Ectodermal cell (in vitro differentiated cells): ENCODE data around the gene EIF4B. TPM values are rescaled to one million over a fixed set of nuclear protein-coding genes. Genes with fewer than 3 reads are reported as not detected.

Experiments
- H3K27ac ChIP-seq: 2 replicates; pipeline ENCODE4 v1.7.0; 2013; ENCODE audit warnings: mild to moderate bottlenecking, low read depth, low read length; ENCODE audit not compliant: insufficient read depth, poor library complexity, severe bottlenecking
- H3K27me3 ChIP-seq: 2 replicates; pipeline ENCODE4 v1.7.0; 2013; ENCODE audit warnings: mild to moderate bottlenecking, low read length; ENCODE audit not compliant: insufficient read depth, control insufficient read depth, poor library complexity, severe bottlenecking
- H3K36me3 ChIP-seq: one replicate; pipeline ENCODE4 v1.7.0; 2013; ENCODE audit warnings: low read length; ENCODE audit not compliant: control insufficient read depth, insufficient read depth
- H3K4me1 ChIP-seq: one replicate; pipeline ENCODE4 v1.7.0; 2013; ENCODE audit warnings: low read length; ENCODE audit not compliant: control insufficient read depth, insufficient read depth
- H3K4me3 ChIP-seq: 2 replicates; pipeline ENCODE4 v1.7.0; 2013; ENCODE audit warnings: low read depth, low read length, control low read depth; ENCODE audit not compliant: insufficient read depth
- H3K9me3 ChIP-seq: 2 replicates; pipeline ENCODE4 v1.7.0; 2013; ENCODE audit warnings: mild to moderate bottlenecking, low read length, moderate library complexity; ENCODE audit not compliant: control insufficient read depth
- WGBS, 2 experiments: methylation state at CpG; one replicate each; pipeline ENCODE4 v1.1.7; 2013; ENCODE audit warnings: missing lambda C conversion rate in 2 of 2; 5-methylcytosine and 5-hydroxymethylcytosine counted together
- polyA plus RNA-seq, 4 experiments: library from polyadenylated mRNA; stranded (reverse); fragments of 50-300 nt; gene quantifications; one replicate each; pipeline ENCODE4 v1.2.3, GENCODE V29; 2013

Gene EIF4B
- polyA plus RNA-seq (2013, experiment 1 of 4): 553 TPM
- polyA plus RNA-seq (2013, experiment 2 of 4): 549 TPM
- polyA plus RNA-seq (2013, experiment 3 of 4): 416 TPM
- 457 TPM for polyA plus RNA-seq (2013, experiment 4 of 4)

GRCh38 chr12:53005986-53006809 is at the start of gene EIF4B:
Gene EIF4B, plus strand, starts transcription at chr12:53006456. Its CDS starts 28 bp downstream, at chr12:53006484.
- H3K27ac ChIP-seq: peak within 1 kb of the TSS; percentile 94
- H3K9me3 ChIP-seq: peaks cover under 1% of the 10 kb centered on the region
- 0% methylated on average over 62 to 63 of the region's 64 CpGs for WGBS, 2 experiments
- H3K4me3 ChIP-seq: peak within 1 kb of the TSS; percentile 95
- H3K36me3 ChIP-seq: peaks cover 7% of the 10 kb centered on the region
- H3K27me3 ChIP-seq: no peaks in the 10 kb centered on the region
- peaks cover 20% of the 10 kb centered on the region for H3K4me1 ChIP-seq

DNA sequence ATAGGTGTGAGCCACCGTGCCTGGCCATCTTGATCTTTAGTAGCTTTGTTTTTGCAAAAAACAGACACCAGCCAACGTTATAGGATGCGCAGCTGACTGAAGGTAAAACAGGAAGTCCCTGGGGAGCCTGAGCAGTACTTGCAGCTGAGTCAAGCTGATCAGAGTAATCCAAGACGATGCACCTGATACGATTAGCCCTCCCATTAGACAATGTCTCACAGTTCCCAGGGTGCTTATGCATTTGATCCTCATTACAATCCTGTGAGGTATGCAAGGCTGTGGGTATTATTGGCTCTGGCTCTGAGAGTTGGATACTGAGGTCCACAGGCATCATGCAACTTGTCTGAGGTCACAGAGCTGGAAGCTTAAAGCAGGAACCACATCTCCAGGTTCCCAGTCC is 49.3 kb upstream of the EIF4B start:
- Histone ChIP-seq H3K36me3 (no peaks in the 10 kb centered on the region), H3K9me3 (no peaks in the 10 kb centered on the region), H3K27me3 (no peaks in the 10 kb centered on the region), H3K4me1 (no peaks in the 10 kb centered on the region), H3K4me3 (no peak overlapping the region), H3K27ac (no peak overlapping the region)
- WGBS, 2 experiments: 64 to 66% methylated on average over 5 of the region's 5 CpGs

- H3K9me3 ChIP-seq: no peaks in the 10 kb centered on the region
- no peak overlapping the region for H3K27ac ChIP-seq
- H3K4me1 ChIP-seq: no peaks in the 10 kb centered on the region
- H3K4me3 ChIP-seq: peak overlapping the region; percentile 27
- 45 to 50% methylated on average over 19 of the region's 19 CpGs for WGBS, 2 experiments
- no peaks in the 10 kb centered on the region for H3K36me3 ChIP-seq
- H3K27me3 ChIP-seq: peaks cover 10% of the 10 kb centered on the region
Observed at GRCh38 chr12:52964556-52965336, 41.5 kb upstream of the EIF4B start.

DNA sequence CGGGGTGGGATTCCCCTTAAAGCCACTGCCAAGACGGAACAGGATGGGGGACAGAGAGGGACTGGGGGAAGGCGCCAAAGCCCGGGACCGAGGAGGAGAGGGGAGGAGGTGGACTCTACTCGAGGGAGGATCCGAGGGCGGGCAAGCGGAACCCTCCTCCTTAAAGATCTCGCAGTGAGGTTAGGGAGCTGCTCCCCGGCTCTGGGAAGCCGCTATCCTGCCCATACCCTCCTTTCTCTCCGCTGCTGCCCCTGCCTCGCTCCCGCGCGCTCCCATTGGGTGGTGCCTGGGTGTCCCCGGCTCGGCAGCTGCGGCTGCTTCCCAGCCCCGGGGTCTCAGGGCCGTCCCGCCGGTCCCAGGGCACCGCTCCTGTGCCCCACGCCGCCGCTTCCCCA is 40.9 kb upstream of the EIF4B start:
- Histone ChIP-seq H3K9me3 (no peaks in the 10 kb centered on the region), H3K4me1 (no peaks in the 10 kb centered on the region), H3K27ac (no peak overlapping the region), H3K4me3 (peak overlapping the region; percentile 27), H3K36me3 (no peaks in the 10 kb centered on the region), H3K27me3 (peaks cover 10% of the 10 kb centered on the region)
- 7 to 10% methylated on average over 28 of the region's 28 CpGs for WGBS, 2 experiments

DNA sequence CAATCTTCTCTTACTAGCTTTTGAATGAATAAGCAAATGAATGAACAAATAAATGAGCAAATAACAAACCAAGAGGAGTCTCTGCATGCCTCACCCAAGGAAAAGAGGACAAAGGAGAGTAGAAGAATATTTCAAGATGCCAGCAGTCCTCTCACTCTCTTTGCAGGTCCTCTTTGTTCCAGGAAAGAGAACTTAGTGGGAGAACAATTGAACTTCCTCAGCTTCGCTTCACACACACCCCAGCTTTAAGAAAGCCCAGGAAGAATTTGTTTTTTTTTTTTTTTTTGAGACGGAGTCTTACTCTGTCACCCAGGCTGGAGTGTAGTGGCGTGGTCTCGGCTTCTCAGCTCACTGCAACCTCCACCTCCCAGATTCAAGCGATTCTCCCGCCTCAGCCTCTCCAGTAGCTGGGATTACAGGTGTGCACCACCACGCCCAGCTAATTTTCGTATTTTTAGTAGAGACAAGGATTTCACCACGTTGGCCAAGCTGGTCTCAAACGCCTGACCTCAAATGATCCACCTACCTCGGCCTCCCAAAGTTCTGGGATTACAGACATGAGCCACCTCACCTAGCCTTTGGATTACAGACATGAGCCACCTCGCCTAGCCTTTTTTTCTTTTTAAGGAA is 37.0 kb upstream of the EIF4B start:
- Histone ChIP-seq H3K27me3 (peaks cover 10% of the 10 kb centered on the region), H3K4me3 (no peak overlapping the region), H3K9me3 (no peaks in the 10 kb centered on the region), H3K27ac (no peak overlapping the region), H3K4me1 (peaks cover 8% of the 10 kb centered on the region), H3K36me3 (no peaks in the 10 kb centered on the region)
- WGBS, 2 experiments: 76 to 85% methylated on average over 12 of the region's 12 CpGs

GRCh38 chr12:52969828-52970569 is 36.3 kb upstream of the EIF4B start:
- Histone ChIP-seq H3K9me3 (no peaks in the 10 kb centered on the region), H3K27me3 (peaks cover 10% of the 10 kb centered on the region), H3K4me3 (no peak overlapping the region), H3K36me3 (no peaks in the 10 kb centered on the region), H3K27ac (no peak overlapping the region), H3K4me1 (peaks cover 15% of the 10 kb centered on the region)
- WGBS, 2 experiments: 88 to 95% methylated on average over 7 of the region's 7 CpGs

- Histone ChIP-seq H3K36me3 (no peaks in the 10 kb centered on the region), H3K4me1 (peaks cover 32% of the 10 kb centered on the region), H3K27me3 (no peaks in the 10 kb centered on the region), H3K27ac (no peak overlapping the region), H3K9me3 (no peaks in the 10 kb centered on the region), H3K4me3 (no peak overlapping the region)
- 39 to 42% methylated on average over 7 to 8 of the region's 8 CpGs for WGBS, 2 experiments
Observed at GRCh38 chr12:52971679-52972329, 34.5 kb upstream of the EIF4B start.

- no peaks in the 10 kb centered on the region for H3K27me3 ChIP-seq
- WGBS, 2 experiments: 89 to 95% methylated on average over 3 of the region's 3 CpGs
- H3K36me3 ChIP-seq: no peaks in the 10 kb centered on the region
- H3K4me1 ChIP-seq: peaks cover 38% of the 10 kb centered on the region
- no peak overlapping the region for H3K27ac ChIP-seq
- H3K4me3 ChIP-seq: no peak overlapping the region
- no peaks in the 10 kb centered on the region for H3K9me3 ChIP-seq
Observed at GRCh38 chr12:52975204-52975603, 31.1 kb upstream of the EIF4B start.

DNA sequence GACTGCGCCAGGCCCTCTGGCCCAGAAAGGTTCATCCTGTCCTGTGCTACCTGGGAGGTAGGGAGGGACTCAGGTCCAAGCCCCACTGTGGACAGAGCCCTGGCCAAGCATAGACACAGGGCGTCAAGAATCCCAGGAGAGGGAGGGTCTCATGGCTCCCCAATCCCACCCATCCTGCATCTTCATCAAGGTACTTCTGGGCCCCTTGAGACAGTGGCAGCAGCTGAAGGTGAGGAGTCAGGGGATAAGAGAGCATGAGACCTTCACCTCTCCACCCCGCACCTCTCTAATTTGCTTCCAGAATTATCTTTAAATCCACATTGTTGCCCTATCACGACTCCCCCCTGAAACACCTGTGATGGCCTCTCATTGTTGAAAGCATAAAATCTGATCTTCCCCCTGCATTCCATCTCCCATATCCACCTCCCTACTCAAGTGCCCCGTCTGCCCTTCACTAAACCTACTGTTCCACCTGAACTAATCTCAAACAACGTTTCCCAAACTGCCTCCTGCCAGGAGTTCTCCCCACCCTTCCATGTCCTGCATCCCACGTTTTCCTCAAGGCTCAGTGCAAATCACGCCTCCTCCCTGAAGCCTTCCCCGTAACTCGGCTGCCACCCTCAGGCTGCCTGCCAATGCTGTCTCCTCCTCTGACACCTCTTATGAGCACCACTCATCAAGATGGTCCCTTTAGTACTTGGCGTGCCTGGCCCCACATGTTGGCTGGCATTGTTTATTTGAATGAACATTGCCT is 30.3 kb upstream of the EIF4B start:
- Histone ChIP-seq H3K4me1 (peaks cover 38% of the 10 kb centered on the region), H3K27ac (no peak overlapping the region), H3K4me3 (no peak overlapping the region), H3K36me3 (no peaks in the 10 kb centered on the region), H3K9me3 (no peaks in the 10 kb centered on the region), H3K27me3 (no peaks in the 10 kb centered on the region)
- 61 to 64% methylated on average over 11 of the region's 11 CpGs for WGBS, 2 experiments
